DMS79 treated with DMSO at 0.1 percent for 48 hours (cell line): Measurements from ENCODE around the gene VDR.

Source experiments
- DNase-seq: peaks from one replicate; lab custom pipeline; 2025; lab: John Stamatoyannopoulos, UW

Gene VDR

DNA sequence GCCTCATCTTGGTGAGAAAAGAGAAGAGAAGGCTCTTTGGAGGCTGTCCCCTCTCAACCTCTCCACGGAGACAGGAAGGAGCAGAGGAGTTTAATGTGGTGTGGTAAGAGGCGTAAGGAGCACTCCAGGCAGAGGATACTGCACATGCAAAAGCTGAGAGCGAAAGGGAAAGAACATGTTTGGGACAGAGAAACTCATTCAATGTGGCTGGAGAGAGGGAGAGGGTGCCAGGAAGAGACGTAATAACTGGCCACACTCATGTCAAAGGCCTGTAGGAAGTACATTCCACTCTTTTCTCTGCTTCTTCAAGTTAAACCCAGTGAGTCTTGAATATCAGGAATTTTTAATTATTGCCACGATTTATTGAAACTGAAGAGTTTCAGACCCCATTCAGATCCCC lies 12.0 kb downstream of the VDR start:
- DNase-seq = no peak

DNA sequence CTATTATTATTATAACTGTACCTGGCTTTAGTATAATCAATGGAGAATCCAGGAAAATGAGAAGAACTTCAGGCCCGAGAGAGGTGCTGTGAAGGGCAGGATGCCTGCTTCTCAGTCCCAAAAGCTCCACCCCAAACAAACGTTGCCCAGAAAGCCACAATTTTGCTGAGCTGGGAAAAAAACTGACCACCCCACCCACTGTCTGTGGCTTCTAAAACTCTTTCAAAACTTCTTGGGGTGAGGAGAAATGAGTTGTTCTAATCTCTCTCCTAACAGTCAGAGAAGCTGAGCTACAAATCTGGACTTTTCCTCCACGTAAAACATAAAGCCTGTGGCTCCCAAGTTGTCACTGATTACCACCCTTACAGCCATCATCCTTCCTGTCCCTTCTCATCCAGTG lies 13.4 kb downstream of the VDR start:
- DNase-seq = no peak

DNA sequence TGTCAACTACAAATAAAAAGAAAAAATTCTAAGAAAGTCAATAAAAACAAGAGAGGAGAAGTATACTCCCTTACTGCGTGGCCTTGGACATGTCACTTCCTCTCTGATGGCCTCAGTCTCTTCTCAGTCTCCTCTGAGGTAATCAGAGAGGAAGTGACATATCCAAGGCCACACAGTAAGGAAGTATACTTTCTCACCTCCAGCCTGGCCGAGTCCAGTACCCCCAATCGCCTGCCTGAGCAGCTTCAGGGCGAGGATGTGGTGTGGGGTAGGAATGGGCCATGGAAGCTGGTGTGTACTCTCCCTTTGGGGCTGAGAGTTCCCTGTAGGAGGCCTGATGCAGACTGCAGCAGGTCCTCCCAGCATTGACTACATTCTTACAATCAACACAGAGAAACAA lies 15.8 kb downstream of the VDR start:
- no peak for DNase-seq

DNA sequence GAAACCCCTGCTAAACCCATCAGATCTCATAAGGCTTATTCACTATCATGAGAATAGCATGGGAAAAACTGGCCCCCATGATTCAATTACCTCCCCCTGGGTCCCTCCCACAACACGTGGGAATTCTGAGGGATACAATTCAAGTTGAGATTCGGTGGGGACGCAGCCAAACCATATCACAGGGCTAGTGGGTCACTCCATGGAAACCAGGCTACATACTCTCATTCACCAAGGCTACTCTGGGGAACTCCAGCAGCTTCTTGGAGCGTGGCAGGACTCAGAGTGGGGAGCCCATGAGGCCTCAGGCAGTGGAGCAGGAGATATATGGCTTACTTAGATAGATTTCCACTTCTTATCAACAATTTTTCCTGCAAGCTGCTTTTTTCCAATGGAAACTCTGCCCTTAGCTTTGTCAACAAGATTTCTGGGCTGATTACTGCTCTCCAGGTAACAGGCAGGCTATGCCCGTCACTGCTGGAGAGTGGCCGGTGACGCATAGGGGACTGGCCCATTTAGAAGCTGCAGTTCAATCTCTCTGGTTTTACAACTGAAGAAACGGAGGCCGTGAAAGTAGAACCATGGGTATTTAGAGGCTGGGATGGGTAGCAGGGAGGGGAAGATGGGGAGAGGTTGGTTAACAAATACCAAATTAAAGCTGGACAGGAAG lies 16.5 kb downstream of the VDR start:
- no peak for DNase-seq

DNA sequence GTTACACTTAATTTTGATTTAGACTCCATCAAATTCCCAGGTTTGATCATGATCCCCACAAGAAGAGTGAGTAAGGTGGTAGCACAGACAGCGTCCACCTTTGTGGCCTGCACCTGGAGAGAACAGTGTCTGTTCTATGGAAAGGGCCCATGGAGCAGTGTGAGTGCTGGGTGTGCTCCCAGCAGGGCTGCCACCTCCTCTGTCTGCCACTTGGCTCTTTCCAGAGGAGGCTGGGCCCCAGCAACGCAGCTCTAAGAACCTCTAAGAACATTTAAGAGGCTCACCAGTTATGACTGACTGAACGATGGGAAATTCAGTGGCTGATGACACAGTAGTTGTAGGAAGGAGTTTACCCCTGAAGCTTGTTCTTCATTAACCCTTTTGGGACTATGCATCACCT lies 17.3 kb downstream of the VDR start:
- DNase-seq = no peak

DNA sequence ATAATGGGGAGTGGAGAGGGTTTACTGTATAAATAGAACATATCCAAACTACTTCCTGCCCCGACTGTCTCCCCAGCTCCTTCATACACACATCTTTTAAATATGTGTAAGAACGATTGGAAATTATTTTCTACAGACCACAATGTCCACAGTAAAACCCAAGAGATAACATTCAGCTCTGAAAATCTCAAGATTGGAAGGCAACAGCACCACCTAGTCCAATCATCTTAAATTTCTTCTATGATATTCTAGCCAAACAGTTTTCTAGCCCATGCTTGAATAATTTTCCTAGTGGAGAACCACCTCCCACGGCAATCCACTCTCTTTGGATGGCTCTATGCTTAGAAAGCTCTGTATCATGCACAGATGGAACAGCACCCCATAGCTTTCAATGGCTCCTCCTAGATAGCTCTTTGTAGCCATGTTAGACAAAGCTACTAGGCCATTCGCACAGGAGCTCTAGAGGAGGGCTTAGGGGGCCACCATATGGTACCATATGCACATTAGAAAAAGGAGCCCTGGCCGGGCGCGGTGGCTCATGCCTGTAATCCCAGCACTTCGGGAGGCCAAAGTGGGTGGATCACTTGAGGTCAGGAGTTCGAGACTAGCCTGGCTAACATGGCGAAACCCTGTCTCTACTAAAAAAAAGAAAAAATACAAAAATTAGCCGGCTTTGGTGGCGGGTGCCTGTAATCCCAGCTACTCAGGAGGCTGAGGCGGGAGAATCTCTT lies 18.1 kb downstream of the VDR start:
- peak; percentile 4 for DNase-seq

DNA sequence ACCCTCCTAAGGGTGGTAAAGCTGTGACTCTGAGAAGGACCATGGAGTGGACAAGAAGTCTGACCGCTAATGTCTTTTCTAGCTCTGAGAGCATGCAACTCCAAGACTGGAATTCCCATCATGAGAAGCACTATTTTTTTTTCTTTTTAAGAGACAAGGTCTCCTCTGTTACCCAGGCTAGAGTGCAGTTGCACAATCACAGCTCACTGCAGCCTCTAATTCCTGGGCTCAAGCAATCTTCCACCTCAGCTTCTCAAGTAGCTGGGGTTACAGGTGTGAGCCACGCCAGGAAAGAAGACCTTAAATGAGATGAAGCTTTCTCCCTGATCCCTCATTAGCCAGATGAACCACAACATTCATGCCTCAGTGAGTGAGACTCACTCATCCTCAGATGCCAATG lies 19.2 kb downstream of the VDR start:
- DNase-seq = no peak

DNA sequence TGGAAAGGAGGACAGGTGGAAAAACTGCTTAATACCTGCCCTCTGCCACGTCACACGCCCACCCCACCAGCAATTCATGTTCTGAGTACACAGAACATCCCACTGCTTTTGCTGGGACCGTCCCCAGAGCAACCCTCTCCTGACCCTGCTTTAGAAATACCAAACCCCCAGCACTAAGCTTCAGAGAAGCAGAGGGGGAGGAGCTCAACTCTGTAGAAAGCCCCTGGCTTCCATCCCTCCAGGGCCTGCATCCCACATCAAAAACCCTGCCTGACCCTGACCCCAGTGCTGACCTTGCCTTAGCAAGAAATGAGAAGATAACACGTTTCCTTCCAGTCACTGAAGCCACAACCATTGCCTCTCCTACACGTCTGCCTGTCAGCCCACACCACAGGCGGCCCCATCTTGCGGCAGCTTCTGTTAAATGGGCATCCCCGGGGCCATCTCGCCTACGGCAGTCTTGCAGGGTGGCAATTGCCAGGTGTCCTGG lies 19.7 kb downstream of the VDR start:
- no peak for DNase-seq

DNA sequence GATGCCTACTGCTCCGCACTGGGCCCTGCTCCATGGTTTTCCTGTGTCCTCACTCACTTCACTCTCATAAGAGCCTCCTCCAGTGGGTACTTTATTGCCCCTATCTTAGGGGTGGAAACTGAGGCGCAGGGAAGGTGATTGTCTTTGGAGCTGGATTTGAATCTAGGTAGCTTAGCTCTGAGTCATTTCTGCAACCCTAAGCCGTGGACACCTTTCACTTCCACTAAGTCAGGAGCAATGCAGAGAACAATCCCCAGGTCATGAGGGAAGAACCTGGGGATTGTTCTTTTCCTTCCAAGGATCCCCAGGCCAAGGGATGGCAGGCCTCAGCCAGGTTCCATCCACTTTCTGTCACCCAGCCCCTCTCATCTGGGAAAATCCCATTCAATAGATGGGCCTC lies 20.3 kb downstream of the VDR start:
- no peak for DNase-seq

DNA sequence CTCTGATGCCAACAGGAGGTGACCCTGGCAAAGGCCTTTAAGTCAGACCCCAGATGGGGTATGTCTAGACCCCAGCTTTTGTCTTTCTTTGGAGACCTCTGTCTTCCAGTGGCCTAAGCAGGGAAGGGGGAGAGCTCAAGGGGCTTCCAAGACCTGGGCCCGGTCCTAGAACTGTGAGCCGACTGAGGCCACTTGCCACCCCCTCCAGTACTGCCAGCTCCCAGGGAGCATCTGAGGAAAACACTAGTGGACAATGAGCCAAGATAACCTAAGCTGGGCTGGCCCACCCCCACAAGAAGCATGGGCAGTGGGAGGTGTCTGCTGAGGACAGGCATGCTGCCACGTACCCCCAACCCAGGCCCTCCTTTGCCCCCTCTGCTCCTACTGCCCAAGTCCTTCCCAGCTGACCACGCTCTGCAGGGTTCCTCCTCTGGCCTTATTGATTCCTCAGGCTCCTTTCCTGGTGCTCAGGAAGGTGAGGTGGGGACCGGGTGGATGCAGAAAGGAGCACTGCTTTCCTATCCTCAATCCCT lies 21.1 kb downstream of the VDR start:
- DNase-seq = no peak

DNA sequence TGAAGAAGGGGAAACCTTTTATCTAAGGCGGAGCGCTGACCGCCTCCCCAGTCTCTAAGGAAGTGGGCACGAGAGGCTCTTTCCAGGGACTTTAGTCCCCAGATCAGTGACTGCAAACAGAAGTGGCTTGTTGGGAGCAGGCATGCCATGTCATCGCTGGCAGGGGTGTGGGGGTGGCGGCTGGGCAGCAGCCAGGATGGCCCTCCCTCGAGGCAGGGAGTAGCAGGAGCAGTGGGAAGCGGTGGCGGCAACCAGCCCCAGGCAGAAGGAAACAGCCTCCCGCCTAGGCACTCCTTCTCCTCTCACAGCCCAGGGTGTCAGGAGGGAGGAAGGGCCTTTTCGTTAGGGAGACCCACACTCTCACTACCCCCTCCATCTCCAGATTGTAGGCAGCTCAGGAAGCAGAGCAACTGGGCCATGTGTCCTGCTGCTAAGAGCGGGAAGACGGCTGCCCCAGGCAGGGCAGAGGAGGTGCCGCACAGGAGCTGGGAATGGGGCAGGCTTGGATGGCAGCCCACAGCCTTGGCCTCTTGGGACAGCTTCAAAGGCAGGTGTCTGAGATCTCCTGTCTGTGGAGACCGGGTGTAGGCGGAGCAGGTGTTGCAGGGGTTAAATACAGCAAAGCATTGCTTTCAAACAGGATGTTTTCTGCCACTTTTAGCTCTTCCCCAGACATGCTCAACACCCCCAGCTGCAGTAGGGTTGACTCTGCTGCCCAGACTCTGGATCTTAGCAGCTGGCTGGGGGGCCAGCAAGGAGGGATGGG lies 21.8 kb downstream of the VDR start:
- DNase-seq = peak; percentile 86

DNA sequence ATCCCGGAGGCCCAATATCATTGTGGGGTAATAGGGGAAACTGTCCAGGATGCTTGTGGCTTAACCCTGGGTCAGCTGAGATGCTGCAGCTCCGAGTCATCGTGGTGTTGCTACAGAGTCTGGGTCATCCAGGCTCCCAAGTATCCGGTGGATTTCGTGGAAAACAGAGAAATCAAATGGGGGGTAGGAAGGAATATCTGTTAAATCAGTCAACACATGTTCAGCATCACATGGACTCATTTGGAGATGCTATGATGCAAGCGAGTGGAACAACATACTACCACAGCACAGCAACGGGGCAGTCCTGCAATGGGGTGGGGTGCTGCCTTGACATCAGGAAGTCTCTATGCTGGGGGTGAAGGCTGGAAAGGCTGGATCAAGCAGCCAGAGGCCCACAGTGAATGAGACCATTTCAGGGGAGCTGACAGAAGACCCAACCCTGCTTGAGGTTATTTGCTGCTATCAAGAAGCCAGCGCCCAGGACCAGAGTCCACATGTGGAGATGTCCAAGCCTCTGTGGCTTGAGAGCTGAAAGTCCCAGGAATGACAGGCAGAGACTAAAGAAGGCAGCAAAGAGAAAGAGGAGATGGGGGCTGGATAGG lies 22.9 kb downstream of the VDR start:
- no peak for DNase-seq

DNA sequence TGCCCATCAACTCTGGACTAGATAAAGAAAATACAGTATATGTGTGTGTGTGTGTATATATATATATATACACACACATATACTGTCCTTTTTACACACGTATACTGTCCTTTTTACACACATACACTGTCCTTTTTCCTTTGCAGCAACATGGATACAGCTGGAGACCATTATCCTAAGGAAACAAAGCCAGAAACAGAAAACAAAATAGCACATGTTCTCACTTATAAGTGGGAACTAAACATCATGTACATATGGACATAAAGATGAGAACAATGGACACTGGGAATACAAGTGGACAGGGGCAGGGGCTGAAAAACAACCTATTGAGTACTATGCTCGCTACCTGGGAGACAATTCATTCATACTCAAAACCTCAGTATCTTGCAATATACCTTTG lies 23.7 kb downstream of the VDR start:
- no peak for DNase-seq

DNA sequence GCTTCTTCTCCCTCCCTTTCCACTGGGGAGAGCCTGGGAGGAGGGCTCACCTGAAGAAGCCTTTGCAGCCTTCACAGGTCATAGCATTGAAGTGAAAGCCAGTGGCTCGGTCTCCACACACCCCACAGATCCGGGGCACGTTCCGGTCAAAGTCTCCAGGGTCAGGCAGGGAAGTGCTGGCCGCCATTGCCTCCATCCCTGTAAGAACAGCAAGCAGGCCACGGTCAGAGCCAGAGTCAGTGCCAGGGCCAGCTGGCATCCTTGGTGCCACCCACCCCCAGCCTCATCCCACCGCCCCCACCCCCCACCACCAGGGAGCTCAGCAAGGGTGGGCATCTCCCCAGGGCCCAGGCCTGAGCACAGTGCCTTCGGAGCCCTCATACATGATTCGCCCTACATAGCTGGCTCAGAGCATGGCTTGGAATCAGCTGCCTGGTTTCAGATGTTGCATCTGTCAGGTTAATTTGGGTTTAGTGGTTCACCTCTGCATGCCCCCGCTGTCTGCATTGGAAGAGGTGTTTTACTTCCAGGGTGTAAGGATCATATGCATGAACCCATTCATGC lies 25.8 kb downstream of the VDR start:
- DNase-seq = no peak

DNA sequence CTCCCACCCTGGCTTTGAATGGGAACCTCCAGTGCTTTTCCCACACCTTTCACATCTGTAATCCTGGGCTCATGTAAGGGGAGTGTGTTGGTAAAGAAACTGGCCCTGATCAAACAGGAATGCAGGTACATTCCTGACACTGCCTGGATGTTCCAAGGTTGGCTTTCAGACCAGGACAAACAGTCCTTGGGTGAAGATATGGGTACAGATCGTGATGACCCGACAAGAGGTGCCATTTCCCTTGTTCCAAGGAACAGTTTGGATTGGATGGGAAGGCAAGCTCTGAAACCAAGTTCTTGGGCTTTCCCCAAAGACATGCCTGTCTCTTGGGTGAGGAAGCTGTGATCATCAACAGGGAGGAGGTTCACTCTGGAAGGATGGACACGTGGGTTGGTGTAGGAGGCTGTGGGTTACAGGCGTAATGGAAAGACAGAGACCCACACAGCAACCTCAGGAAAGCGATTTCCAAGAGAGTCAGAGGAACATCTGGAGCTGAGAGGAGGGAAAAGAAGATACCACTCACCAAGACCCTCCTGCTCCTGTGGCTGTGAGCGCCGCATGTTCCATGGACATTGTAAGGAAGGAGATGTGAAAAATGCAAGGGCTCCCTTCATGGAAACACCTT lies 26.4 kb downstream of the VDR start:
- no peak for DNase-seq

DNA sequence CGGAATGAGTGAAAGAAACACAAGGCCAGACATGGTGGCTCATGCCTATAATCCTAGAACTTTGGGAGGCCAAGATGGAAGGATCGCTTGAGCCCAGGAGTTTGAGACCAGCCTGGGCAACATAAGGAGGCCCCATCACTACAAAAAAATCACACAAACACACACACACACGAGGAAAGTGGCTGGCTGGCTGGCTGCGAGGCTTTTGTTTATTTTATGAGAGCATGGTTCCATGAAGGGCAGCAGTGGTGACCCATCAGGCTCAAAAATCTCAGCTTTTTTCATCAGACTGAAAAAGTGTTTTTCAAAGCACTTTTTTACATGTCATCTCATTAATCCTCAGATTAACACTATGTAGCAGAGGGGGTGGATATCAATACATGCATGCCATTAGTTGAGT lies 27.7 kb downstream of the VDR start:
- DNase-seq = no peak

DNA sequence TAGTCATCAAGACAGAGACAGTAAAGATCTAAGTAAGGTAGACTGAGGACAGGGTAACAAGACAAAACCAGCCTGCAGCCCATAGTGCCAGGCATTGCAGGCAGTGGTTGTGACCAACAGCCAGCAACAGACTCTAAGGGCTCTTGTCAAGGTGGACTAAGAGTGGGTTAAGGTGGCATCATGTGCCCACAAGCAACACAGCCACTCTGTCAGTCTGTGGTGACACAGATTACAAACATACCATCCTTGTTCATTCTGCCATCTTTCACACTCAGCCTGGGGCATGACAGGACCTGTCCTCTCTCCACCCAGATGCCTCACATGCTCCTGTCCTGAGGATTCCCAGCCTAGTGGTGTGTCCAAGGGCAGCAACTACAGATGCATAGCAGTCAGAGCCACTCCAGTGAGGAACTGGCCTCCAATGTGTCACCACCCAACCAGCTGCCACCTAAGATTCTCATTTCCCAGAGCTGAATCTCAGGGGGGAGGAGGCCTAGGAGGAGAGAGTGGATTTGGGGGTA lies 28.3 kb downstream of the VDR start:
- no peak for DNase-seq

DNA sequence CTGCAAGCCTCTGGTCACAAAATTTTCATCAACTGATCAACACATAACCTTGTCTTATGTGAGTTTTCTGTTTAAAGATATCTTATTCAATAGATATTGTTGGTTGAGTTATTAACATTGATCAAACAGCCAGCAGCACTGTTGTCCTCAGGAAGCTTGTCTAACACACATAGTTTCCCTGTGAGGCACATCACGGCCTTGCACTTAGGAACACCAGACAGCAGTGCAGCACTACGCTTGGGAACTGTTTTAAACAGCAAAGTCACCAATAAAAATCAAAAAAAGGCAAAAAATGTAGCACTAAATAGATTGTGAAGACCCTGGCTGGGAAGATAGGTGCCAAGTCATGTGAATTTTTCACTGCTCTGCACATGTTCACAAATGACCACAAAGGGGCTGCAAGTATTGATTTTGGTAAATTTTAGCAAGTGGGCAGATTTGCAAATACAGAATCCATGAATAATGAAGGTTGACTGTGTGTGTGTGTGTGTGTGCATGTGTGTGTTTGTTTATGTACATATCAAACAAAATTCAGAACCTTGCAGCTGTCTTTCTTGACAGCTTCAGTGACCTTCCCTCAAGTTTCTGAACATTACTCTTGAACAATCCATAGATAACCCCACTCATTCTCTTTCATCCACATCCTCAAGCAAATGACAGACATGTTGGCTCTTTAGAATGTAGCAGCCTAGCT lies 28.9 kb downstream of the VDR start:
- DNase-seq = no peak

DNA sequence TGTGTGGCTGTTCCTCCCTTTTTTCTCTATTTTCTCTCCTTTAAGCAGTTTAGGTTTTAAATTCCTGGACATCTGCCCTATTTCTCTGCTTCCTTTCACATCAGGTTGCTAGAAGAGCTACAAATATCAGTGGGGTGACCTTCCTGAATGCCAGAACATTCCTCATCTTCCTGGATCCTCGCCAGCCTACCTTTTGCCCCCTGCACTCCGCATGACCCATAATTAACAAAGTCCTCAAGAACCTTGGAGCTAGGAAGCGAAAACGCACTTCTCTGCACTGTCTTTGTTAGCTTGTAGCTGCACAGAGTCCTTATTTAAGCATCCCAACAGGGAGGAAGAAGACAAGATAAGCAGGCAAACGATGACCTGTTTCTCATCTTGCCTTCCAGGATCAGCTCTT lies 30.5 kb downstream of the VDR start:
- DNase-seq = no peak

DNA sequence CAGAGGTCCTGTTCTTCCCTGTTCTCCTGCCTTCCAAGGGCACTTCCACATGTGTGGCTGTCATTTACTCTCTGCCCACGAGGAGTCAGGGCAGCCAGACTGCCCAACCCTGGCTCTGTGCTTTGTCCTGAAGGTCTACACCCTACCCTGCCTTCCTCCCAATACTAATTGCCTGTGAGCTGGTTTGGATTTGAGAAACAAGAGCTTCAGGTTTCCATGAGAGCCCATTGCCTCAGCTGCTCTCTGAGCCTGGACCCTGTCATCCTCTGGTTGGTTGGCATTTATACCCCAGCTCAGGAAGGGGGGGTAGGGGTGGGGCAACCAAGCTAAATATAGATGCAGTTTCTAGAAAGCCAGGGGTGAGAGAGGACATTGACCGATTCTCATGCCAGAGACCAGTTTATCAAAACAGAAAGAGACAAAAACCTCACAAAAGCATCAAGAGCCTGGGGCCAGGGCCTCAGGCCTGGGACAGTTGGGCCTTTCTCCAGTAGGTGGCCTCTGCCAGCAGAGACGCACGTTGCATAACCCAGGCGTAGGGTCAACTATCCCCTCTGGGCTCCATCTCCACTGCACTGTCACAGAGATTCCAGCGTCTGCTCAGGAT lies 34.5 kb downstream of the VDR start:
- no peak for DNase-seq
